HG02759 (cell line): ENCODE data around the gene KIAA1671.

Source experiments
- ATAC-seq: cut with Tn5 transposase; IDR thresholded peaks from one replicate; pipeline ENCODE4 v1.9.1; 2021; ENCODE audit warnings: mild to moderate bottlenecking, moderate library complexity; ENCODE audit not compliant: unreplicated experiment

The KIAA1671 gene

GRCh38 chr22:24950272-24950902, 2.1 kb upstream of the KIAA1671 start:
- ATAC-seq = no peak

GRCh38 chr22:24952837-24953383, 394 bp downstream of the KIAA1671 start:
- no peak for ATAC-seq

GRCh38 chr22:24953384-24954113, 1.0 kb downstream of the KIAA1671 start:
- no peak for ATAC-seq

GRCh38 chr22:24954114-24954463, 1.6 kb downstream of the KIAA1671 start:
- no peak for ATAC-seq

GRCh38 chr22:24954856-24955255, 2.3 kb downstream of the KIAA1671 start:
- no peak for ATAC-seq

- no peak for ATAC-seq
Measured at GRCh38 chr22:24957043-24957442, 4.5 kb downstream of the KIAA1671 start.

GRCh38 chr22:24961217-24961844, 8.8 kb downstream of the KIAA1671 start:
- no peak for ATAC-seq

GRCh38 chr22:24962094-24962493, 9.6 kb downstream of the KIAA1671 start:
- ATAC-seq = no peak

- no peak for ATAC-seq
Measured at GRCh38 chr22:24962835-24963234, 10.3 kb downstream of the KIAA1671 start.

GRCh38 chr22:24964441-24964840, 11.9 kb downstream of the KIAA1671 start:
- ATAC-seq = no peak

GRCh38 chr22:24965822-24966626, 13.5 kb downstream of the KIAA1671 start:
- ATAC-seq = no peak

GRCh38 chr22:24968066-24968561, 15.6 kb downstream of the KIAA1671 start:
- ATAC-seq = no peak

- no peak for ATAC-seq
Measured at GRCh38 chr22:24969560-24970301, 17.2 kb downstream of the KIAA1671 start.

- ATAC-seq = no peak
Measured at GRCh38 chr22:24972369-24972768, 19.9 kb downstream of the KIAA1671 start.

- no peak for ATAC-seq
Measured at GRCh38 chr22:24973872-24974271, 21.4 kb downstream of the KIAA1671 start.

GRCh38 chr22:24975125-24975640, 22.7 kb downstream of the KIAA1671 start:
- no peak for ATAC-seq

GRCh38 chr22:24975813-24976341, 23.4 kb downstream of the KIAA1671 start:
- ATAC-seq = no peak

GRCh38 chr22:24976442-24977218, 24.1 kb downstream of the KIAA1671 start:
- ATAC-seq = no peak
